Glomerular visceral epithelial cell (primary cell): ENCODE results near the gene TBX15.

ENCODE experiments used
- DNase-seq: peaks from one replicate; pipeline ENCODE4 v3.0.0-alpha.2; 2016; ENCODE audit errors: extremely low spot score

Gene TBX15

DNA sequence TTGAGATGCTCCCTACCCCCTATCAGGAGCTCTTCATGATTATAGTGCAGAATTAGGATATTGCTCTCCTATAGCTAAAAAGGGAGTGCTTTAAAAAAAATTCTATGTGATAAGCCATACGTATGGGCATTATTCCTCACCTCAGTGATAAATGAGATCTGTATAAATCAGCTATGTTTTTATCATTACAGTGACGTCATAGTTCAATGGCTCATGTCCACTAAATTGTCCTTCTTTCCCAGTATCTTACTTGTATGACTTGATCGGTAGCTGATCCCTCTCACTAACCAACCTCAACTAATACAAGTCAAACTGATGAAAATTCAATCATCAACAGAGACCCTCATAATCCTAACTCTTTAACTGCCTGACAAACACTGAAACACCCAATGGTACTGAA is 93.3 kb downstream of the TBX15 start:
- DNase-seq: no peak

DNA sequence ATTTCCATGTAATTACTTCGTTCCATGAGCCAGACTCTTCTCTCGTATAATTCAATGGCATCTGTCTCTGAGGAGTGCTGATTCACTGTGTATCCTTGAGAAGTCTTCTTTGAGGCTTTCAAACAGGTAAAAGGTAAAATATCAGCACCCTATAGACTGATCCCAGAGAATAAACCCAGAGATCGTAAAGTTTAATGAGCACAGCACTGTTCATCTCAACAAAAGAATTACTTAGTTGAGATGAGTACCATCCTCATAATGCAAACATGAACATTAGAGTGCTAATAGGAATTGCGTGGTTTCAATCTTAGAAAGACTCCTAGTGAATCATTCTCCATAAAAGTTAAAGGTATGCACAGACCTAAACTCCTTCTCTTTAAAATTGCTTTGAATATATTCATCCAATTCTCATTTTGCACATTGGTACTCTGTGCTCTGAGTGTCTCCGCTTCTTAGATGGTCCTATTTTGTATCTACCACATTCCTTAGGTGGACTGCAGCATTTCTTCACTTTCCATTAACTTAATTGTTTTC is 97.2 kb downstream of the TBX15 start:
- DNase-seq: no peak

DNA sequence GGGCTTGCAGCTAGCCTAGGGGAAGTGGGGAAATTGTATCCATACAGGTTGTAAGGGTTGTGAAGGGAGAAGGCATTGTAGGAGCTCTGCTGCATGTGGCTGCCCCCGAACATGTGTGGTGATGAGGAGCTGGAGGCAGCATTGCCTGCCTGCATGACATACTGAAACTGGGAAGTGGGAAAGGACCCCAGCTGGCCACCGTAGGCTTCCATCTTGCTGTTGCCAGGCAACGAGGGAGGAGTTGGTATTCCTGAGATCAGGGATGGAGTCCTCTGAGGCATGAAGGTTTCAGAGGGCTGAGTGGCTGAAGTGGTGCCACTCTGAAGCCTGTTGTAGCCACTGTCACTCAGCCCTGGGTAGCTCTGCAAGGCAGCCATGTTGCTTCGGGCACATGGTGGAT is 103.2 kb downstream of the TBX15 start:
- DNase-seq: no peak

DNA sequence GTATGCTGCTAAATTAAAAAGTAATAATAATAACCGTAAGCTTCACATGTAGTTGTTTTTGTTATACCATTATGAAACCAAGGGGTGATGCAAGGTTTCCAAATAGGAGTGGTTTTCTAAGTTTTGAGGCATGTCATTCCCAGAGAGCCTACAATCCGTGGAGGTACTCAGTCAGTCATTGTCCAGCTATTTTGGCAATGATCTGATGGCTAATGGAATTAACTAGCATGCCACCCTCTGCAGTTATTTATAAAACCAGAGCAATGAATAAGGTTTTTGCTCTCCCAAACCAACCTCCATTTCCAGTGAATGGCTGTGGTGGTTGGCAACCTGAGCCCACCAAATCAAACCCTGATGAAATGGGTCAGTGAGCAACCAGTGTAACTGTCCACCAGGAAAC is 106.4 kb downstream of the TBX15 start:
- peak; percentile 17 for DNase-seq

DNA sequence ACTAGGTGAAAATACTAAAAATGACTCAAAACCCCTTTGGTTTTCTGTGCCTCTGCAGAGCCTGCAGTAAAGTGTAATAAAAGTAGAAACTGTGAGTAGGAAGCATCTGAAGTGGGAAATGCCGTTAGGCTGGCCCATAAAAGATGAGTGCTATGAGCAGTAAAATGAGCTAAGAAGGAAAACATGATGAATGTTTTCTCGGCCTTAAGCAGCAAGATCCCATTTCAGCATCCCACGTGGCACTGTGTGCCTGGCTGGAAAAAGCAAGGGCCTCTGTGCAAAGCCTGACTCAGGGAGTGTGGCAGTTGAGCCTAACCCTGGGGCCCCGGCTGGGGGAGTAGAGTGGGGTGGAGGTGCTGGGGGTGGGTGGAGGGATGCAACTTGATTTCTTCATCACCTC is 109.5 kb downstream of the TBX15 start:
- no peak for DNase-seq

DNA sequence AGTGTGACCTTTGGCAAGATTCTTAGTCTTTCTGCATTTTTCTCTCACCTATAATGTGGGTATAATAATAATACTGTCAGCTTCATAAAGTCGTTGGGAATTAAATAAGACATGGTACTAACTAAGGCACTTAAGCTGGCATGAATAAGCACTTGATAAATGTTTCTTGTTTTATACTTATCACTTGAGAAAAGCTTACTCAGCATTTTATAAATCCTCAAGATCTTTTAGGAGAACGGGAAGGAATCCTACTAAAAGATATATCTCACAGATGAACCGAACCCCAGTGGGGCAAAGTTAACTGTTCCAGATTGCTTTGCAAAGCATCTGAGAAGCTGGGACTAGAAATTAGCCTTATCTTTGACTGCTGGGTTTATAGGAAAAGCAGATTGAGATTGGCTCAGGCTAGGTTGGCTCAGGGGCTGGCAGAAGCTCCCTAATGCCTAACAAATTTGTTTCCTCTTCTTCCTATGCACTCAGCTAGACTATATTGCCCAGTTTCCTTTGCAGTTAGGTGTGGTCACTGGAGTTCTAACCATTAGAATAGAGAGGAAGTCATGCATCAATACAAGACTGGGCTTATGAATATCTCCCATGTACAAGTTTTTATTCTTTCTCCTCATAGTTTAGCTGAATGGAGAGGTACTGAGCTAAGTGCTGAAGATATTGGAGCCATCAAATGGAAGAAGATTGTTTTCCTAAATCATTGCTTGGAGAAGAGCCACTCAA is 110.3 kb downstream of the TBX15 start:
- no peak for DNase-seq

DNA sequence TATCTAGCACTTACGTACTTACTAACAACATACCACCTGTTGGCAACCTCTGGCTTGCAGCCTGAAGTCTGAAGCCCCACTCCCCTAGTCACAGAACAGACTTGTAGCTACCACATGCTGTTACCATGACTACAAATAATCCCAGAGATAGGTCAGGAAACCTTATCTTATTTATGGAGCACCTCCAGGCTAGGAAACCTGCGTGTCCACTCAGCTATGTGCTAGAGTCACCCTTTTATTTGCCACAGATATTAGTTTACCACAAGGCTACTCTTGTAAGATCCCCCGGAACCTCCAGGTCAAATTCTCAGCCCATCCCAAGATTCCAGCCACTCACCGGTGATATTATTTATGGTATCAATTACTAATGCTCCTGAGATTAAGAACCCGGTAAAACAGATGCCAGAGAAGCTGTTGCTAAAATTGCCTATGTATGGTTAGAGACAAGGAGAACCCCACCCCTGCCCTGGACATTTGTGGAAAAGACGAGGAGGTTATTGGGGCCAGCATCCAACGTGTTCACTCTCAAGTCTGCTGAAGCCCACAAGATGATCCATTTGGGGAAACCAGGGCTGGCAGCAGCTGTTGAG is 116.5 kb downstream of the TBX15 start:
- DNase-seq: no peak

DNA sequence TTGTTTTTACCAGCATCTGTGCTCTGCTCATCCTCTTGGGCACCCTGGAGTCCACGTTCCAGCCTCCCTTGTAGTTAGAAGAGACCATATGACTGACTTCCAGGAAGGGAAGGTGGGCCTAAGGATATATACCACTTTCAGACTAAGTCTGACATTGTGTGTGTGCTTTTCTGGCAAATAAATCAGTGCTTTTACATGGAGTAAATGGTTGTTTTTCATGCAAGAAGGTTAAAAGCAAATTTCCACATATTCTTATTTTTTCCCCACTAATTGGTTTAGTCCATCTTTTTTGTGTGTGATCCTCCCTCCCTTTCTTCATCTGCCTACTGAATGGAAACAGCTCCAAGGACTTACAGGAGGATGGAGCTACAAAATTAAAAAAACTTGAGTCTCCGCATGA is 119.8 kb downstream of the TBX15 start:
- DNase-seq: no peak

DNA sequence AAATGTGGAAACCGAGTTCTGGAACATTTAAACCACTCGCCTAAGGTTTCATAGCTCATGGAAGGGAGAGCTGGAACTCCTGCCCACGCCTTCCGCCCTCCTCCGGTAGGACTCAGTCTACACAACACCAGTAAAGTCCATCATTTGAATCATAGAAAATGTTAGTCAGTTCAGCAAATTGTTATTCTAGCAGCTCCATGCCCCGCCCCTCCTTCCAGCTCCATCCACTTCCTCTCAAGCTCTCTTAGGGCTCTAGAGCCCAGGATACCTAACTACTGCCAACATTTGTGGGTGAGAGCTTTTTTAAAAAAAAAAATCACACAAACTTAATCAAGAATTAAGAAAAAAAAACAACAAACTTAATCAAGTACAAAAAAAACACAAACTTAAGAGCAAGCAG is 121.8 kb downstream of the TBX15 start:
- no peak for DNase-seq

DNA sequence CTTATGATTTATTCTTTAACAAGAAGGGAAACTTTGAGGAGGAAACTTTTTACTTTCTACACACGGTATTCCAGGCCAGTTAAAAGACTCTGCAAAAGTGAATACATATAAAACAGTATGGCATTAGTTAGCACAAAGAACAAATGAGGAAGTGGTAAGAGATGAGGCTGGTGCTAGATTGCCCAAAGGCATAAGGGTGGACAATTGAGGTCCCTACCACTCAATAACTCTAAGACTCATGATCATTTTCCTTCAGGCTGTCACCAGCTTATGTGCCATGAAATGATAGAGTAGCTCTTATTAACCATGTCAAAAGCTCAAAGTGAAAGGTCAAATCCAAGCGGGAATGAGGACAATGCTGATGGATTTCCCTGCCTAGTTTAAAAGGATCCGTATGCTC is 124.5 kb downstream of the TBX15 start:
- DNase-seq: no peak

DNA sequence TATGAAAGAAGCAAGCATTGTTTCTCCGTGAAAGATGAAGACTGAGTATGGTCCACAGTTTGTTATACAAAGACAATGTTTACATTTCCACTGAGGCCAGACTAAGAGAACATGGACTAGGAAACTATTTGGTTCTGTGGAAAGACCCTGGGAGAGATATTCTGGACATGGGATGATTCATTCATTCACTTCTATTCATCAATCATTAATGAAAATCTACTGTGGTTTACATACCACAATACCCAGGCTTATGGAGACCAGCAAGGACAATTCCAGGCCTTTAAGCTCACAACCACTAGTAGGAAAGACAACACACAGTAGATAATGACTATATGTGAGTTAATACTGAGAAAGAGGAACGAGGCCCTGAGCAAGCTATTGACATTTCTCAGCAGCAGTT is 125.4 kb downstream of the TBX15 start:
- peak; percentile 93 for DNase-seq

DNA sequence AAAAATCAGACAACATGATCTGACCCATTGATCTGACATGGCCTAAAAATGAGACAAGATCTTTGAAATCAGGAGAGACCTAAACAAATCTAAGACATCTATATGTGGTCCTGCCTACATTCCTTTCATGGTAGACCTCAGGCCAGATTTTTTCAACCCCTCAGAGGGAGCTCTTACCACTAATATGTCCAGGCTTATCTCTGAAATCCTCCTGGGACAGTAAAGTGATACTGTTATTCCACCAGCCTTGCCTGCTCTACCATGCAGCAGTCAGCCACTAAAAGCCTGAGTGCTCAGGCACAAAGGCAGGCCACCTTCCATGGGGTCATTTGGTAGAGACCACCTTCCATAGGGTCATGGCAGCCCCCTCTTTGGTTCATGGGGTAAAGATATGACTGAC is 126.9 kb downstream of the TBX15 start:
- no peak for DNase-seq

DNA sequence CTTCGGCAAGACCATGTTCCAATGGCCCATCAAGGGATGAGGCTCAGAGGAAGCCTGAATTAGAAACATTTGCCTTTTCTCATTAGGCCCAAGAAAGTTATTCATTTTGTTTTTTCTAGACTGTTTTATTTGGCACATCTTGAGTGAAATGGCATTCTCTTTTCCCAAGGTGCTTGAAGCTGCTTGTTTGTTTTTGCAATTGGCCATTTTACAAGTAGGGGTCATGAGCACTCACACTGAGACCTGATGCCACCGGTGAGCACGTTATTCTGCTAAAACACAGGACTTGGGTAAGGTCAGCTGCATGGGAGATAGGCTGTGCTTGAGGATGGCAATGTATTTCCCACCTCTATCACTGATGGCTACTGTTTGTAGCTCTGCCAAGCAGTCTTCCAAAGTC is 128.1 kb downstream of the TBX15 start:
- DNase-seq: no peak

DNA sequence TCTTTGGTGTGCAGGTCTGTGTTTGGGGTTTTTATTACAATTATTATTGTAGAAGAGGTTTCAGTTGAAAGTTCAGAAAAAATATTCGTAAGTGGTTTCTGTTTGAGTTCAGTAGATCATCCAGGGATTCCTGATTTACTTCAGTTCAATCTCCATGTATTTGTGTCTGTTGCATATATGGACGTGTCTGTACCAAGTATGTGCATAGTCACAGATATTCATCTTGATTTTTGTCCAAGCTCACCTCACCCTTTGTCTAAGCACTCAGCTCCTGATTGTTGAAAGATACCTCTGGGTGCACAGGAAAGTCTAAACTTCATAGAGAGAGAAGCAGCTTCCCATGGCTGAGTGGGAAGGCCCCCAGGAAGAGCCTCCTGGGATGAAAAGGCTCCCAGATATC is 141.7 kb downstream of the TBX15 start:
- no peak for DNase-seq

DNA sequence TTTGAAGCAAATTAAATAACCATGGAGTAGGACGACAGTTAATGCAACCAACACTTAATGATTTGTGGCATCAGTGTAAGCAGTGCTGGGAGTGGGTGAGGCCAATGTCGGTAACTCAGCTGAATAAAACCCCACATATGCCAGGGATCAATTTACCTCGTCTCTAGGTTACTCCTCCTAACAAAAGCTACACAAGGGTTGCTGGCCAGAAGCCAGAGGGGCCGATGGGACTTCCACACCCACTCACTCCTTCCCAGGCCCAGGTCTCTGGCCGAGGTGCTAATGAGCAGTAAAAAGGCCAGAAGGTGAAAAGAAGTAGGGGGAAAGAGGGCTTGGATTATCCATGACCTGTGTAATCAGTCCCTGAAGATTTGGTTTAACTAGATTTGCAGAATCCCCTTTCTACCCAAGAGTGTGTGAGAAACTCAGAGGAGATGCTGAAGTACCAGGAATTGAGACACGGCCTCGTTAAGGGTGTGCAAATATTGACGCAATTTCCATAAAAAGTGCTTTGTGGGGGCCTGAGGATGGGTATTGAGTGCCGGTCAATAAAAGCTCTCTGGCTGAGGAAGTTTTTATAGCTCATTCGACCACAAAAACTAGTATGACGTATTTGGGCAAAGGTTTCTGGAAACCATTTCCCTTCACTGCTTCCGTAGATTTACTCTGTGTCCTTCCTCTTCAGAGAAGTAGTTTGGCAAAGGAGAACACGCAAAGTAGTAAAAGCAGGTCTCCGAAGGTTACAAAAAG is 145.5 kb downstream of the TBX15 start:
- DNase-seq: no peak

DNA sequence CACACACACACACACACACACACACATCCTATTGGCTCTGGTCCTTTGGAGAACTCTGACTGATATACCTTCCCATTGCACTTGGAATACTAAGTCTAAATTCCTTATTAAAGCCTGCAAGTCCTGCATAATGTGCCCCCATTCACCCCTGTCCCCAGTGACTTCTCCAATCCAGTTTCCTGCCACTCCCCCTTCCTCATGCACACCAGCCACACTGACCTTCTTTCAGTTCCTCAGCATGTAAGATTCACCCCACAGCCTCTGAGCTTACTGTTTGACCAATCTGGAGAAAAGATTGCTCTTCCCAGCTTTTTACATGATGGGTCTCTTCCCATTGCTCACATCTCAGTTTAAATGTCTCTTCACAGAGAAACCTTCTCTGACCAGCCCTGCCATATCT is 146.6 kb downstream of the TBX15 start:
- no peak for DNase-seq
